ENCODE data around the gene SPATA46. TPM values are rescaled to one million over a fixed set of nuclear protein-coding genes. Genes with fewer than 3 reads are reported as not detected.
A peak's percentile ranks its signal among the peaks of the same experiment; 100 is the strongest.

The SPATA46 gene
- total and polyA plus RNA-seq, 9 of the 15 experiments (the other 6 are each of a cell fraction or from before 2014, with no cell fraction given), result 0.04 to 0.11 TPM; not detected in 7

GRCh38 chr1:162397039-162397448 is 20.4 kb upstream of the SPATA46 start (continued):
- TF ChIP-seq HOXB6 (CRISPR knock-in tag; IDR thresholded peaks at IDR 0.05; ENCODE audit: borderline replicate concordance) (no peak), MECOM (CRISPR knock-in tag; IDR thresholded peaks at IDR 0.05) (peak; percentile 89), ZNF551 (CRISPR knock-in tag; IDR thresholded peaks at IDR 0.05) (no peak), JUND (IDR thresholded peaks at IDR 0.05; ENCODE audit: borderline replicate concordance, low read depth, low read length) (peak; percentile 75), JUND (tag; IDR thresholded peaks at IDR 0.05; ENCODE audit: borderline replicate concordance, low read depth, low read length) (no peak; the same call in 2 of the 3 replicates), STAT5B (CRISPR knock-in tag; IDR thresholded peaks at IDR 0.05) (no peak), SPI1 (IDR thresholded peaks at IDR 0.05; ENCODE audit: borderline replicate concordance, low read depth, low read length) (peak; percentile 61; the same call in 1 of the 2 replicates), RCOR1 (IDR thresholded peaks at IDR 0.05; ENCODE audit: borderline replicate concordance in 1 of 2, low read depth in 2 of 2, low read length in 2 of 2) (peak in 1 of 2 experiments; percentile 88; a peak in 2 of 4 replicates), ZNF384 (IDR thresholded peaks at IDR 0.05; ENCODE audit: low read depth, low read length) (peak; percentile 88), ZNF124 (CRISPR knock-in tag; IDR thresholded peaks at IDR 0.05) (no peak), ZNF57 (CRISPR knock-in tag; IDR thresholded peaks at IDR 0.05) (no peak), NCOR1 (IDR thresholded peaks at IDR 0.05) (peak; percentile 73), EP300 (IDR thresholded peaks at IDR 0.05; ENCODE audit: low read length) (peak; percentile 71; the same call in 1 of the 2 replicates), E4F1 (CRISPR knock-in tag; IDR thresholded peaks at IDR 0.05; ENCODE audit: borderline replicate concordance) (no peak), ATF3 (IDR thresholded peaks at IDR 0.05) (peak; percentile 53), ATF3 (CRISPR knock-in tag; conservative IDR thresholded peaks at IDR 0.05) (no peak; the same call in 1 of the 2 replicates), BDP1 (IDR thresholded peaks at IDR 0.05; ENCODE audit: insufficient read depth, insufficient read length) (no peak), MTA3 (IDR thresholded peaks at IDR 0.05; ENCODE audit: borderline replicate concordance) (peak; percentile 58; the same call in 1 of the 2 replicates), NR2F6 (CRISPR knock-in tag; IDR thresholded peaks at IDR 0.05) (no peak), HMBOX1 (IDR thresholded peaks at IDR 0.05) (peak; percentile 47; the same call in 1 of the 2 replicates), TCF15 (CRISPR knock-in tag; IDR thresholded peaks at IDR 0.05) (no peak), SMAD1 (IDR thresholded peaks at IDR 0.05; ENCODE audit: low read depth, low read length, partially characterized antibody) (no peak), ATF2 (CRISPR knock-in tag; IDR thresholded peaks at IDR 0.05) (no peak), CCNT2 (IDR thresholded peaks at IDR 0.05; ENCODE audit: borderline replicate concordance, extremely low read depth, insufficient read length, low read depth, low read length) (peak; percentile 59), IRF2 (CRISPR knock-in tag; IDR thresholded peaks at IDR 0.05) (no peak)
